ENCODE data around the gene ADGRD2.

The ADGRD2 gene

GRCh38 chr9:124502711-124503702 is 52.8 kb downstream of the ADGRD2 start:
- peak overlapping the region; percentile 61 for H2BK120ac ChIP-seq (ENCODE audit: low read depth, low read length)
- H3K18ac ChIP-seq (ENCODE audit: low read length) = peak overlapping the region; percentile 95

GRCh38 chr9:124503713-124504529 is 53.7 kb downstream of the ADGRD2 start:
- Histone ChIP-seq H3K14ac (ENCODE audit: low read length) (no peak overlapping the region), H3K4ac (ENCODE audit: low read length) (peak overlapping the region; percentile 53), H3K23ac (ENCODE audit: low read depth, low read length, poor library complexity) (peak overlapping the region; percentile 73), H3K36me3 (replicated peaks in 1 of 2; ENCODE audit: control insufficient read depth in 2 of 2, insufficient read depth in 2 of 2, low read length in 2 of 2) (no peaks in the 10 kb centered on the region), H3K27ac (replicated peaks; ENCODE audit: low read length) (no peak overlapping the region), H4K91ac (ENCODE audit: low read depth, low read length, poor library complexity) (no peak overlapping the region), H3K4me2 (ENCODE audit: insufficient read depth, low read length, poor library complexity, severe bottlenecking) (peak overlapping the region; percentile 86), H4K8ac (ENCODE audit: low read depth, low read length) (no peak overlapping the region), H2BK12ac (ENCODE audit: low read length) (peak overlapping the region; percentile 73), H2AK5ac (ENCODE audit: low read depth, low read length) (peak overlapping the region; percentile 92), H2BK15ac (ENCODE audit: low read length) (peak overlapping the region; percentile 81), H3K9ac (ENCODE audit: low read depth, low read length, poor library complexity) (no peak overlapping the region), H3K4me3 (ENCODE audit: low read length in 2 of 2) (peak overlapping the region in 1 of 2 donors; percentile 69), H2BK5ac (ENCODE audit: low read length) (no peak overlapping the region), H2BK120ac (ENCODE audit: low read depth, low read length) (peak overlapping the region; percentile 61), H3K4me1 (ENCODE audit: control insufficient read depth in 2 of 2, insufficient read depth in 1 of 2, low read depth in 1 of 2, low read length in 2 of 2) (peaks cover 0 to 6% of the 10 kb centered on the region in 2 donors), H3K9me3 (replicated peaks in 1 of 2; ENCODE audit: control insufficient read depth in 2 of 2, insufficient read depth in 1 of 2, low read depth in 1 of 2, low read length in 2 of 2) (peaks cover 0 to 4% of the 10 kb centered on the region in 2 donors), H3K79me1 (ENCODE audit: low read depth, low read length) (no peaks in the 10 kb centered on the region), H3K27me3 (ENCODE audit: control insufficient read depth in 3 of 3, insufficient read depth in 3 of 3, low read depth in 1 of 3, low read length in 3 of 3) (peaks cover 28 to 88% (median 47%) of the 10 kb centered on the region in 3 experiments), H2AFZ (ENCODE audit: low read length) (peak overlapping the region; percentile 80), H3K18ac (ENCODE audit: low read length) (peak overlapping the region; percentile 95)
- DNase-seq (ENCODE audit: low spot score) = no peak
- no CpG with 5 or more reads among the region's 76 CpGs for WGBS, 2 donors (ENCODE audit: extremely low coverage in 2 of 2, insufficient read length in 2 of 2, insufficient replicate concordance in 1 of 2)

More at GRCh38 chr9:124502711-124503702, 52.8 kb downstream of the ADGRD2 start:
- Histone ChIP-seq H3K23ac (ENCODE audit: low read depth, low read length, poor library complexity) (peak overlapping the region; percentile 61), H3K9ac (ENCODE audit: low read depth, low read length, poor library complexity) (no peak overlapping the region), H2BK12ac (ENCODE audit: low read length) (peak overlapping the region; percentile 69), H3K36me3 (replicated peaks in 1 of 2; ENCODE audit: control insufficient read depth in 2 of 2, insufficient read depth in 2 of 2, low read length in 2 of 2) (no peaks in the 10 kb centered on the region), H3K79me1 (ENCODE audit: low read depth, low read length) (no peaks in the 10 kb centered on the region), H3K4ac (ENCODE audit: low read length) (no peak overlapping the region), H4K8ac (ENCODE audit: low read depth, low read length) (no peak overlapping the region), H3K9me3 (replicated peaks in 1 of 2; ENCODE audit: control insufficient read depth in 2 of 2, insufficient read depth in 1 of 2, low read depth in 1 of 2, low read length in 2 of 2) (peaks cover 0 to 4% of the 10 kb centered on the region in 2 donors), H3K4me1 (ENCODE audit: control insufficient read depth in 2 of 2, insufficient read depth in 1 of 2, low read depth in 1 of 2, low read length in 2 of 2) (peaks cover 0 to 8% of the 10 kb centered on the region in 2 donors), H3K14ac (ENCODE audit: low read length) (peak overlapping the region; percentile 87), H3K4me2 (ENCODE audit: insufficient read depth, low read length, poor library complexity, severe bottlenecking) (peak overlapping the region; percentile 15), H3K27ac (replicated peaks; ENCODE audit: low read length) (no peak overlapping the region), H3K27me3 (ENCODE audit: control insufficient read depth in 3 of 3, insufficient read depth in 3 of 3, low read depth in 1 of 3, low read length in 3 of 3) (peaks cover 28 to 94% (median 47%) of the 10 kb centered on the region in 3 experiments), H2AFZ (ENCODE audit: low read length) (peak overlapping the region; percentile 80), H2BK15ac (ENCODE audit: low read length) (peak overlapping the region; percentile 72), H2BK5ac (ENCODE audit: low read length) (no peak overlapping the region), H3K4me3 (ENCODE audit: low read length in 2 of 2) (peak overlapping the region in 1 of 2 donors; percentile 39), H2AK5ac (ENCODE audit: low read depth, low read length) (peak overlapping the region; percentile 92), H4K91ac (ENCODE audit: low read depth, low read length, poor library complexity) (no peak overlapping the region)
- no CpG with 5 or more reads among the region's 96 CpGs for WGBS, 2 donors (ENCODE audit: extremely low coverage in 2 of 2, insufficient read length in 2 of 2, insufficient replicate concordance in 1 of 2)
- DNase-seq (ENCODE audit: low spot score) = no peak

GRCh38 chr9:124504530-124505005 is 54.3 kb downstream of the ADGRD2 start:
- H3K79me1 ChIP-seq (ENCODE audit: low read depth, low read length) = no peaks in the 10 kb centered on the region
- H3K36me3 ChIP-seq (replicated peaks in 1 of 2; ENCODE audit: control insufficient read depth in 2 of 2, insufficient read depth in 2 of 2, low read length in 2 of 2) = no peaks in the 10 kb centered on the region
- peak overlapping the region; percentile 80 for H2AFZ ChIP-seq (ENCODE audit: low read length)
- no peak overlapping the region for H3K27ac ChIP-seq (replicated peaks; ENCODE audit: low read length)
- peak overlapping the region in 1 of 2 donors; percentile 69 for H3K4me3 ChIP-seq (ENCODE audit: low read length in 2 of 2)
- no peak overlapping the region for H2AK5ac ChIP-seq (ENCODE audit: low read depth, low read length)
- no peak overlapping the region for H2BK5ac ChIP-seq (ENCODE audit: low read length)
- peak overlapping the region; percentile 98 for H2BK15ac ChIP-seq (ENCODE audit: low read length)
- DNase-seq (ENCODE audit: low spot score) = no peak
- no peak overlapping the region for H3K9ac ChIP-seq (ENCODE audit: low read depth, low read length, poor library complexity)
- no peak overlapping the region for H2BK12ac ChIP-seq (ENCODE audit: low read length)
- WGBS, 2 donors (ENCODE audit: extremely low coverage in 2 of 2, insufficient read length in 2 of 2, insufficient replicate concordance in 1 of 2) = no CpG with 5 or more reads among the region's 81 CpGs
- no peak overlapping the region for H4K91ac ChIP-seq (ENCODE audit: low read depth, low read length, poor library complexity)
- no peak overlapping the region for H3K4ac ChIP-seq (ENCODE audit: low read length)
- H3K18ac ChIP-seq (ENCODE audit: low read length) = peak overlapping the region; percentile 90
- H4K8ac ChIP-seq (ENCODE audit: low read depth, low read length) = no peak overlapping the region
- H3K4me1 ChIP-seq (ENCODE audit: control insufficient read depth in 2 of 2, insufficient read depth in 1 of 2, low read depth in 1 of 2, low read length in 2 of 2) = peaks cover 0 to 6% of the 10 kb centered on the region in 2 donors
- peaks cover 0 to 4% of the 10 kb centered on the region in 2 donors for H3K9me3 ChIP-seq (replicated peaks in 1 of 2; ENCODE audit: control insufficient read depth in 2 of 2, insufficient read depth in 1 of 2, low read depth in 1 of 2, low read length in 2 of 2)
- H2BK120ac ChIP-seq (ENCODE audit: low read depth, low read length) = peak overlapping the region; percentile 9
- H3K27me3 ChIP-seq (ENCODE audit: control insufficient read depth in 3 of 3, insufficient read depth in 3 of 3, low read depth in 1 of 3, low read length in 3 of 3) = peaks cover 28 to 82% (median 47%) of the 10 kb centered on the region in 3 experiments
- no peak overlapping the region for H3K14ac ChIP-seq (ENCODE audit: low read length)
- peak overlapping the region; percentile 86 for H3K4me2 ChIP-seq (ENCODE audit: insufficient read depth, low read length, poor library complexity, severe bottlenecking)
- H3K23ac ChIP-seq (ENCODE audit: low read depth, low read length, poor library complexity) = peak overlapping the region; percentile 73
